ENCODE measurements around the gene COP1.

- TF ChIP-seq CTCF (optimal IDR thresholded peaks at IDR 0.05 in 1 of 3, IDR thresholded peaks at IDR 0.05 in 1 of 3, conservative IDR thresholded peaks at IDR 0.05 in 1 of 3; ENCODE audit: extremely low read depth in 1 of 3, insufficient read depth in 2 of 3, low read length in 3 of 3) (no peak), EZH2 (IDR thresholded peaks at IDR 0.05; ENCODE audit: low read length) (no peak)
Observed at GRCh38 chr1:176136891-176137290, 70.2 kb downstream of the COP1 start.
